Heart left ventricle (tissue), 16 donors: ENCODE results near the gene ARSG. TPM values are rescaled to one million over a fixed set of nuclear protein-coding genes. Genes with fewer than 3 reads are reported as not detected.
"Not testable (repeated sequence)": the region's sequence is repeated elsewhere in the genome, so short reads cannot be mapped to it uniquely, and the experiment has no call there.

Source experiments
- ATAC-seq, 4 donors: fragments of 200-7000 bp; cut with Tn5 transposase; one replicate each; pipeline ENCODE4 v1.9.1; 2020 to 2022; ENCODE audit warnings: moderate library complexity in 4 of 4, mild to moderate bottlenecking in 3 of 4, moderate number of reproducible peaks in 1 of 4
- DNase-seq, 5 donors: peaks; one replicate each; pipeline ENCODE4 v3.0.0-alpha.2; 2020
- H3K27ac ChIP-seq, 12 donors: fragments of 200-600 bp; sonication (generic) in 4 of 12; one replicate each; pipeline versions ENCODE4 v1.5.0 to v1.8.0; 2016 to 2022; ENCODE audit warnings: mild to moderate bottlenecking in 2 of 12
- H3K27me3 ChIP-seq, 9 donors: fragments of 200-600 bp; sonication (generic) in 2 of 9; one replicate each; pipeline versions ENCODE4 v1.5.1 to v1.8.0; 2016 to 2022; ENCODE audit warnings: mild to moderate bottlenecking in 3 of 9
- H3K36me3 ChIP-seq, 9 donors: fragments of 200-600 bp; sonication (generic) in 2 of 9; one replicate each; pipeline versions ENCODE4 v1.5.0 to v1.8.0; 2018 to 2022; ENCODE audit warnings: mild to moderate bottlenecking in 2 of 9
- H3K4me1 ChIP-seq, 12 donors: fragments of 200-600 bp; sonication (generic) in 4 of 12; one replicate each; pipeline versions ENCODE4 v1.5.0 to v1.8.0; 2016 to 2022; ENCODE audit warnings: mild to moderate bottlenecking in 3 of 12
- H3K4me3 ChIP-seq, 12 donors: fragments of 200-600 bp; sonication (generic) in 4 of 12; one replicate each; pipeline versions ENCODE4 v1.5.0 to v1.8.0; 2017 to 2022; ENCODE audit warnings: mild to moderate bottlenecking in 9 of 12, moderate library complexity in 4 of 12
- H3K9me3 ChIP-seq, 12 donors: fragments of 200-600 bp; sonication (generic) in 4 of 12; one replicate each; pipeline versions ENCODE4 v1.5.0 to v1.8.0; 2016 to 2022; ENCODE audit warnings: mild to moderate bottlenecking in 1 of 12
- POLR2A ChIP-seq, 2 donors: fragments of 450-650 bp; IDR thresholded peaks; one replicate each; pipeline ENCODE4 v1.6.1; 2017; ENCODE audit warnings: antibody characterized with exemption in 2 of 2, mild to moderate bottlenecking in 2 of 2, moderate library complexity in 2 of 2
- WGBS, 4 donors: extraction: QIAGEN DNeasy Blood & Tissue Kit in 2 of 4; methylation state at CpG; one replicate each; pipeline versions ENCODE4 v1.1.5 to v1.1.7; 2013 to 2018; 5-methylcytosine and 5-hydroxymethylcytosine counted together
- intact Hi-C, 10 donors: fragments of 100-400 bp; cut with DNase I; formaldehyde crosslinking; loops; one replicate each; pipeline versions ENCODE4 v1.11.1 to v1.14.2; 2022
- polyA plus RNA-seq, 2 donors: library from polyadenylated mRNA; stranded (reverse); fragments of 200-250 nt; gene quantifications; one replicate each; pipeline ENCODE4 v1.2.3, GENCODE V29; 2013
- total RNA-seq, 9 donors: library from RNA; depleted of rRNA in 2 of 9; stranded (reverse); fragments of >200 nt in 2 of 9; fragmentation: NEBNext Ultra II Directional in 3 of 9; extraction: Animal tissue kit (Norgen Biotek cat#: 25700) in 3 of 9; gene quantifications; one replicate each; pipeline versions ENCODE4 v1.1.0 to v1.2.4, GENCODE V29; 2016 to 2023
- TF ChIP-seq, protein P1 (sequence below), 12 donors: fragments of 200-600 bp; sonication (generic) in 4 of 12; IDR thresholded peaks; one replicate each; pipeline versions ENCODE4 v1.5.0 to v1.8.0; 2018 to 2022; ENCODE audit warnings: antibody characterized with exemption in 12 of 12, mild to moderate bottlenecking in 5 of 12
- donor health status: ischemic (EF 13 %, LVEDD 7.1; RV severe dilation, severe dysfunction).
- donor health status: healthy with polysubstance abuse.
- donor health status: DM: no; HTN: yes; CAD: no.
- donor health status: DM: no; HTN: no; CAD: no.
- donor health status: ischemic (EF 25% LVEDD 6.9; RV normal size, moderate dysfunction).
- donor health status: ischemic (EF 25% LVEDD 5.7; RV mildly dilated, moderate dysfunction).
- donor health status: healthy.
- donor health status: DM: yes; HTN: yes; CAD: no.
- donor health status: ischemic (EF 35%, LVEDD 5.7; RV mildly dilated, moderate dysfunction).
- donor health status: nonischemic (EF 11% LVEDD 7.7; RV severe dilation, severe dysfunction).
- donor health status: DM: yes; HTN: yes; CAD: no.
- donor health status: PGD.
- donor health status: ischemic (EF 29% LVEDD 5.4; RV normal size, mild dysfunction).
- donor health status: nonischemic (EF 23%, LVEDD 6.1; RV moderate dilation, normal function).

Gene ARSG
- total and polyA plus RNA-seq, 11 donors, result 1.2 to 4.9 (median 3.3) TPM

DNA sequence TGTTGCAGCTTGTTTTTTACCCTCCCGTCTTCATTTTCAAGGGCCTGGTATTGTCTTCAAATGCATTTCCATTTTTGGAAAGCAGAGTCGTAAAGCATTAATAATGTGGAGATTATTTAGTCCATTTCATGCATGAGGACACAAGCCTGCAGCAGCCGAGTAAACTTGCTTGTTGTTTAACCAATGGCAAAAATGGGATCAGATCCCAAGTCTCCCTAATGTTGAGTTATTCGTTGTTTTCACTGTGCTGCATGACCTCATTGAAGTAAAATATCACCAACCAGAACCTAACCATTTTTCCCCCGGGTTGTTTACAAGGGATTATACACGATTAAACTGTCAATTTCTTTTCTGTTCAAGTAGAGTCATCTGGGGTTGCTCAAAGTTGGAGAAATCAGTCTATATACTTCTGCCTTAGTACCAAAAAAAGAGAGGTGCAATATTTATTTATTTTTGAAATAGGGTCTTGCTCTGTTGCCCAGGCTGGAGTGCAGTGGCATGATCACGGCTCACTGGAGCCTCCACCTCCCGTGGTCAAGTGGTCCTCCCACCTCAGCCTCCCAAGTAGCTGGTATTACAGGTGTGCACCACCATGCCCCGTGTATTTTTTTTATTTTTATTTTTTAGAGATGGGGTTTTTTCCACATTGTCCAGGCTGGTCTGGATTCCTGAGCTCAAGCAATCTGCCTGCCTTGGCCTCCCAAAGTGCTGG is 31.1 kb upstream of the ARSG start:
- H3K36me3 ChIP-seq, result peaks cover 0 to 24% (median 22%) of the 10 kb centered on the region in 9 donors
- 88 to 91% (median 91%) methylated on average over 9 of the region's 9 CpGs for WGBS, 4 donors
- TF ChIP-seq, protein P1, sequence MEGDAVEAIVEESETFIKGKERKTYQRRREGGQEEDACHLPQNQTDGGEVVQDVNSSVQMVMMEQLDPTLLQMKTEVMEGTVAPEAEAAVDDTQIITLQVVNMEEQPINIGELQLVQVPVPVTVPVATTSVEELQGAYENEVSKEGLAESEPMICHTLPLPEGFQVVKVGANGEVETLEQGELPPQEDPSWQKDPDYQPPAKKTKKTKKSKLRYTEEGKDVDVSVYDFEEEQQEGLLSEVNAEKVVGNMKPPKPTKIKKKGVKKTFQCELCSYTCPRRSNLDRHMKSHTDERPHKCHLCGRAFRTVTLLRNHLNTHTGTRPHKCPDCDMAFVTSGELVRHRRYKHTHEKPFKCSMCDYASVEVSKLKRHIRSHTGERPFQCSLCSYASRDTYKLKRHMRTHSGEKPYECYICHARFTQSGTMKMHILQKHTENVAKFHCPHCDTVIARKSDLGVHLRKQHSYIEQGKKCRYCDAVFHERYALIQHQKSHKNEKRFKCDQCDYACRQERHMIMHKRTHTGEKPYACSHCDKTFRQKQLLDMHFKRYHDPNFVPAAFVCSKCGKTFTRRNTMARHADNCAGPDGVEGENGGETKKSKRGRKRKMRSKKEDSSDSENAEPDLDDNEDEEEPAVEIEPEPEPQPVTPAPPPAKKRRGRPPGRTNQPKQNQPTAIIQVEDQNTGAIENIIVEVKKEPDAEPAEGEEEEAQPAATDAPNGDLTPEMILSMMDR (IDR thresholded peaks at IDR 0.05), result no peak
- TF ChIP-seq POLR2A (IDR thresholded peaks at IDR 0.05), result no peak
- peak overlapping the region in 1 of 12 donors; percentile 76 for H3K27ac ChIP-seq
- peaks cover 0 to 49% (median 11%) of the 10 kb centered on the region in 12 donors for H3K4me1 ChIP-seq
- no peaks in the 10 kb centered on the region for H3K9me3 ChIP-seq
- no peak for DNase-seq
- intact Hi-C loops, result loop anchor here in 8 of 10 donors (5.0 to 10.0 kb wide), 10 partner anchors 122 to 505 kb away; no protein-coding TSS in a partner anchor
- no peak for ATAC-seq
- no peak overlapping the region for H3K4me3 ChIP-seq
- no peaks in the 10 kb centered on the region for H3K27me3 ChIP-seq

DNA sequence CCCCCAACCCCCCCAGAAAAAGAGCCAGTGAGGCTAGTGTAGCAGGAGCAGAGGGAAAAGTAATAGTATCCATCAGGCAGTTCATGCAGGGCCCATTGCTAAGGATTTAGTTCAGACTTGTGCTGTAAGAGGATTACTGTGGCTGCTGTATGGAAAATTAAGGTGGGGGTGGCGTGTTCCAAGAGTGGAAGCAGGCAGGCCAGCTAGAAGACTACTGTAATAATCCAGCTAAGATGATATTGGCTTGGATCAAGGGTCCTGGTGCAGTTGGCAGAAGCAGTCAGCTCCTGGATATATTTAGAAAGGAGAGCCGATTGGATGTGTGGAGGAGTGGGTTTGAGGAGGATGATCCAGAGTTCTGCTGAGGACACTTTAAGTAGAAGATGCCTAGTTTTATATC is 28.8 kb upstream of the ARSG start:
- ATAC-seq (peak in 3 of 4 donors; percentile 43 to 67 (median 56)), DNase-seq (peak in 1 of 5 donors; percentile 39)
- peak overlapping the region in 7 of 12 donors; percentile 6 to 51 (median 41) for H3K27ac ChIP-seq
- peaks cover 0 to 28% (median 11%) of the 10 kb centered on the region in 12 donors for H3K4me1 ChIP-seq
- H3K36me3 ChIP-seq, H3K27me3 ChIP-seq, H3K9me3 ChIP-seq: not testable (repeated sequence)
- H3K4me3 ChIP-seq, result peak overlapping the region in 1 of 12 donors; percentile 33
- intact Hi-C loops, result loop anchor here (1.0 to 10.0 kb wide), 15 partner anchors 120 to 502 kb away; no protein-coding TSS in a partner anchor
- WGBS, 4 donors, result 30 to 43% (median 36%) methylated on average over 2 of the region's 2 CpGs

DNA sequence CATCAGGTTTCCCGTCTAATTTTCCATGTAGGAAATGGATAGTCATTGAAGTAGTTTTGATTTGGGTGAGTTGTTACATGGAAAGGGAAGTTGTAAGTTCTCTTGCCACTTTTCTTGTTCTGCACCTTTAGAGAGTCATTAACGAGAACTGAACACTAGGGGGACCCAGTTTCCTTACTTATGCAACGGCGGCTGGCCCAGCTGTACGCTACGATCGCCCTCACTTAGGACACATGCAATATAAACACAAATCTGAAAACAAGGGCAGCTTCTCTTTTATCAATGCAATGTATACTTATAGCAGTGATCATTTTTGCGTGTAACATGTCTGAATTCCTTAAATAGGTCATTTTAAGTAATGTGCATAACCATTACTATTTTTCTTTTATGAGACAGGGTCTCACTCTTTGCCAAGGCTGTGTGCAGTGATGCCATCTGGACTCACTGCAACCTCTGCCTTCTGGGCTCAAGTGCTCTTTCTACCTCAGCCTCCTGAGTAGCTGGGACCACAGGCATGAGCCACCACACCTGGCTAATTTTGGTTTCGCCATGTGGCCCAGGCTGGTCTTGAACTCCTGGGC is 28.1 kb upstream of the ARSG start:
- not testable (repeated sequence) for H3K36me3 ChIP-seq, H3K27me3 ChIP-seq, H3K9me3 ChIP-seq
- Histone ChIP-seq H3K4me1 (peaks cover 0 to 28% (median 11%) of the 10 kb centered on the region in 12 donors), H3K4me3 (peak overlapping the region in 1 of 12 donors; percentile 33), H3K27ac (peak overlapping the region in 6 of 12 donors; percentile 24 to 51 (median 42))
- TF ChIP-seq, protein P1 (IDR thresholded peaks at IDR 0.05), result peak; percentile 44 to 80 (median 68)
- ATAC-seq, result peak; percentile 77 to 86 (median 80)
- DNase-seq, result peak in 1 of 5 donors; percentile 58
- 11 to 12% (median 12%) methylated on average over 9 of the region's 9 CpGs for WGBS, 4 donors
- intact Hi-C loops, result loop anchor here (1.0 to 10.0 kb wide), 15 partner anchors 119 to 502 kb away; no protein-coding TSS in a partner anchor

DNA sequence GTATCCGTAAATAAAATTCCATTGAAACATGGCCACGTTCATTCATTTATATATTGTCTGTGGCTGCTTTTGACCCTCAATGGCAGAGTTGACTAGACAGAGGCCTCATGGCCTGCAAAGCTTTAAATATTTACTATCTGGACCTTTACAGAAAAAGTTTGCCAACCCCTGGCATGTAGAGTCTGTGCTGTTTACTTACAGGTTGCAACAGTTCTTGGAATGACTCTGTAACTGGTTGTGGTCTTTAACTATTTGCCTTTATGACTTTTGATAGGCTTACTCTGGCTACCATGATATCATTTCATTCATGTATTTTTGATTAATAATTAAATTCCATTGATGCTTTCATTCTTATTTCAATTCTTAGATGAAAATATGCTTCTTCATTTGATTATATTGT is 25.5 kb upstream of the ARSG start:
- H3K9me3 ChIP-seq, H3K27me3 ChIP-seq, ATAC-seq, H3K27ac ChIP-seq, DNase-seq, H3K4me3 ChIP-seq: not testable (repeated sequence)
- Histone ChIP-seq H3K36me3 (peaks cover 0 to 13% (median 0%) of the 10 kb centered on the region in 9 donors), H3K4me1 (peaks cover 0 to 14% (median 2%) of the 10 kb centered on the region in 12 donors)
- intact Hi-C loops, result loop anchor here in 7 of 10 donors (2.0 to 10.0 kb wide), 6 partner anchors 129 to 499 kb away; no protein-coding TSS in a partner anchor
- 96 to 98% (median 97%) methylated on average over 2 of the region's 2 CpGs for WGBS, 4 donors

DNA sequence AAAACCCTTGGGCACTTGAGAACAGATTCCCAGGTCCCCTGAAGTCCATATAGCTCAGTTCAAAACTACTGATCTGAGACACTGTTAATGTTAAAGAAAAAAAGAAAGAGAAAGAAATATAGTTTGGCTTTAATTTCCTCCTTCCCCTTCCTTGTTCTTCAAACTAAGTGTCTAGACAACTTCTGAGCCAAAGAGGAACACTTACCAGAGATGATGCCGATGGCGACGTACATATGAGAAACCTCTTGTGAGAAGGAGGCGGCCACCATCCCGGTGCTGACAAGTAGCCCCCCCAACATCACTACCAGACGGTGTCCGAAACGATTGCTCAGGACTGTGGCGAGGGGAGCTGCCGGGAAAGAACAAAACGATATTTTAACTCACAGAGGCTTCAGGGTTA is 17.6 kb upstream of the ARSG start:
- no peak for DNase-seq
- no peaks in the 10 kb centered on the region for H3K27me3 ChIP-seq
- ATAC-seq, result no peak
- no peaks in the 10 kb centered on the region for H3K4me1 ChIP-seq
- no peak overlapping the region for H3K4me3 ChIP-seq
- TF ChIP-seq, protein P1 (IDR thresholded peaks at IDR 0.05), result no peak
- TF ChIP-seq POLR2A (IDR thresholded peaks at IDR 0.05), result no peak
- peaks cover 0 to 12% (median 2%) of the 10 kb centered on the region in 12 donors for H3K9me3 ChIP-seq
- 68 to 79% (median 74%) methylated on average over 11 of the region's 11 CpGs for WGBS, 4 donors
- peaks cover 0 to 36% (median 0%) of the 10 kb centered on the region in 9 donors for H3K36me3 ChIP-seq
- intact Hi-C loops, result no loop called here
- peak overlapping the region in 1 of 12 donors; percentile 75 for H3K27ac ChIP-seq

DNA sequence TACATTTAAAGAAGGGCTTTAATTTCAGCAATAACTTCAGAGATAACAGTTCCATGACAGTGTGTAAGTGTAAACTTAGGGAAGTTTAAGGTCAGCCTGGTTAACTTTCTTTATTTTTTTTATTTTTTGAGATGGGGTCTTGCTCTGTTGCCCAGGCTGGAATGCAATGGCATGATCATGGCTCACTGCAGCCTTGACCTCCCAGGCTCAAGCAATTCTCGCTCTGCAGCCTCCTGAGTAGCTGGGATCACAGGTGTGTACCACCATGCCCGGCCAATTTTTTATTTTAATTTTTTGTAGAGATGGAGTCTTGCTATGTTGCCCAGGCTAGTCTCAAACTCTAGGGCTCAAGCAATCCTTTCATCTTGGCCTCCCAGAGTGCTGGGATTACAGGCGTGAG is 15.0 kb upstream of the ARSG start:
- H3K27me3 ChIP-seq, H3K4me1 ChIP-seq, H3K4me3 ChIP-seq, H3K27ac ChIP-seq, ATAC-seq, DNase-seq, intact Hi-C loops: not testable (repeated sequence)
- 92 to 98% (median 95%) methylated on average over 3 of the region's 3 CpGs for WGBS, 4 donors
- Histone ChIP-seq H3K9me3 (peaks cover 0 to 12% (median 2%) of the 10 kb centered on the region in 12 donors), H3K36me3 (peaks cover 0 to 34% (median 0%) of the 10 kb centered on the region in 9 donors)
